Measurements from ENCODE around the gene RALGAPA2.

Gene RALGAPA2

DNA sequence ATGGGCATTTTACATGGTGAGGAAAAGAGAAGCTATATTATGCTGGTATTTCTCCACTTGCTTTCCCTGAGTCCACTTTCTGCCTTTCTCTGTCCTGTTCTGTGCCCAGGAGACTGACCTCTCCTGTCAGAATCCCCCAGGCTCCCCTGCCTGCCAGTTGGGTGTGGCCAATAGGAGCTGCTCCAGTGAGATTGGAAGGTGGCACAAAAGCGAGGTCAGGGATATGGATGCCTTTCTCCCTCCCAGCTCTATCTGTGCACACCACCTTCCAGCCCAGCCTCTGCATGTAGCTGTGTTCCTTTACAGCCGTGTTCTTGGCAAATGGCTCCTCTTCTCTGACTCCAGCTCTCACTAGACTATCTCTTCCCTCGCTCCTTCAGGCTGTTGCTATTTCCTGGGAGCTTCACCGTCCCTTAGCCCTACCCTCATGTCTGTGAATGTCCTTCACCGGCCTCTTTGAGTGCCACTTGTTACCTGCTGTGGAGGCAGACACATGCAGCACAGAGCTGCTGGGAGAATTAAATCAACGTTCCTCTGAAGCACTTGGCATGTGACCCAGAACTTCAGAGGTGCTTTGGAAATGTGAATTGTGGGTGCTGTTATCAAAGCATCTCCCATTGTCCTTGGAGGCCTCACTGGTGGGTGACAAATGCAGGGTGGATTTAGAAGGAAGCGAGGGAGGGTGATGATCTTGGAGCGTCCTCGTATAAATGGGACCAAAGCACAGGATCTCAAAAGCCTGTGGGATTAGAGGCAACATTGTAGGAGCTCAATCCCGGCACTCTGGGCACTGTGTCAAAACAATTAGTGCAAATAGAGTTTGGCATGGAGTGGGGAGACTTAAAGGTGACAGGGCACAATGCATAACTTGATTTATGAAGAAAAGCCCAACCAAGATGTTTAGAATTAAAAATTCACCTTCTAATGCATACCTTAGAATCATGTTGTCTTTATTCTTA, 28.9 kb upstream of the RALGAPA2 start:
- H3K27ac ChIP-seq (ENCODE audit: low read depth, low read length) = no peak overlapping the region
- H3K27me3 ChIP-seq (ENCODE audit: control insufficient read depth, insufficient read depth, low read length) = no peaks in the 10 kb centered on the region

DNA sequence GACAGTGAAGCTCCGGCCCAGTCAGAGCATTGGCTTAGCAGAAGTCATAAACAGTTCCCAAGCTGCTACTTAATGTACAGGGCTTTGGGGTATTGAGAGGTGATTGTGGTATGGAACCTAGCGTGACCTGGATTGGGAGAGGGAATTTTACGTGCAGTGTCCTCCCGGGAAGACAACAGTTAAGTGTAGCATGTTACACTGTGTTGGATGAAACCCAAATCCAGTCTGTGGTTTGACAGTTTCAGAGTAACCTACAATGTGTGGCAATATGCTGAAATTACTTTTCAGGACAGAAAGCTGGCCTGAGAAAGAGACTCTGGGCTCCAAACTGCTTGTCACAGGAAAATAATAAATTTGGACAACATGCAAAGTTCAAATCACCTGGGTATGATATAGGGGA, 28.1 kb upstream of the RALGAPA2 start:
- Histone ChIP-seq H3K4me3 (ENCODE audit: low read depth, low read length) (no peak overlapping the region), H3K27me3 (ENCODE audit: control insufficient read depth, insufficient read depth, low read length) (no peaks in the 10 kb centered on the region), H3K9me3 (ENCODE audit: control insufficient read depth, insufficient read depth, low read depth, low read length) (peaks cover 4% of the 10 kb centered on the region), H3K4me1 (ENCODE audit: control insufficient read depth, insufficient read depth, low read length) (peaks cover 16% of the 10 kb centered on the region), H3K9ac (ENCODE audit: low read length) (no peak overlapping the region), H3K36me3 (ENCODE audit: control insufficient read depth, insufficient read depth, low read length) (no peaks in the 10 kb centered on the region), H3K27ac (ENCODE audit: low read depth, low read length) (no peak overlapping the region)

More for the DNA sequence above, 28.9 kb upstream of the RALGAPA2 start:
- peaks cover 5% of the 10 kb centered on the region for H3K9me3 ChIP-seq (ENCODE audit: control insufficient read depth, insufficient read depth, low read depth, low read length)
- H3K36me3 ChIP-seq (ENCODE audit: control insufficient read depth, insufficient read depth, low read length) = no peaks in the 10 kb centered on the region
- H3K4me1 ChIP-seq (ENCODE audit: control insufficient read depth, insufficient read depth, low read length) = peaks cover 16% of the 10 kb centered on the region
- no peak overlapping the region for H3K4me3 ChIP-seq (ENCODE audit: low read depth, low read length)
- no peak overlapping the region for H3K9ac ChIP-seq (ENCODE audit: low read length)

DNA sequence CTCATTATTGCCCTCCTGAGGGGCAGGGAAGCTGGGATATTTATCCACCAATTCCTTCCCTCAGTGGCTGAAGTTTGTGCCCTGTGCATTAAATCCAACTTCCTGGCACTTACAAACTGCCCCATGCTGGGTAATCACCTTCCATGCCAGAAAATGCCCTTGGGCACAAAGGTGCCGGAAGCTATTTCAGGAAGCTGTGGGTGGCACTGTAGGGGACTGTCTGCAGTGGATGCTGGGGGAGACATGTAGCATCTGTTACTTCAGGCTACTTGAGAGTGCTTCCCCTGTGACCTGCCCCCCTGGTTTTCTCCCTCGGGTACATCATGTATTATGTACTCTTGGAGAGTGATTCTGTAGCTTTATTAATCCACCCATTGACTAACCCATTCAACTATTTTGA, 24.7 kb upstream of the RALGAPA2 start:
- Histone ChIP-seq H3K27ac (ENCODE audit: low read depth, low read length) (no peak overlapping the region), H3K4me3 (ENCODE audit: low read depth, low read length) (no peak overlapping the region), H3K4me1 (ENCODE audit: control insufficient read depth, insufficient read depth, low read length) (0 out of 2 replicates have a peak, but pooled peaks cover 3% of the 10 kb centered on the region)

DNA sequence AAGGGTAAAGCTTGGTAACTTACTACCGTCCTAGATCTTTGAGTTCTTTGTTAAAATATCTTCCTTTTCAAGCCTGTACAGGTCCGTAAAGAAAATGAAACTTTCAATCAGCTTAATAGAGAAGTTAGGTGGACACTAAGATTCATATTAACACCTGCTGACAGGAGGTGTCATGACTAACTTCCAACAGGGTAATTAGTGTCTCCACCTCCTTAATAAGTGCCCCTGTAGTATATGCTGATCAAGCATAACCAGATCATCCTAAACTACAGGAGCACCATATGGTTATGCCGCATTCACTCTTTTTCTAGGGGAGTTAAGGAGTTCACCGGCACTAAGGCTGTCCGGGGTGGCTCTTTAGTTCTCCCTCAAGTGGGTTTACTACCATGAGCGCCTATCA, 23.9 kb upstream of the RALGAPA2 start:
- no peaks in the 10 kb centered on the region for H3K9me3 ChIP-seq (ENCODE audit: control insufficient read depth, insufficient read depth, low read depth, low read length)
- H3K27ac ChIP-seq (ENCODE audit: low read depth, low read length) = no peak overlapping the region
- no peak overlapping the region for H3K9ac ChIP-seq (ENCODE audit: low read length)
- no peaks in the 10 kb centered on the region for H3K36me3 ChIP-seq (ENCODE audit: control insufficient read depth, insufficient read depth, low read length)
- H3K4me3 ChIP-seq (ENCODE audit: low read depth, low read length) = no peak overlapping the region
- 0 out of 2 replicates have a peak, but pooled peaks cover 3% of the 10 kb centered on the region for H3K4me1 ChIP-seq (ENCODE audit: control insufficient read depth, insufficient read depth, low read length)
- no peaks in the 10 kb centered on the region for H3K27me3 ChIP-seq (ENCODE audit: control insufficient read depth, insufficient read depth, low read length)

More for the DNA sequence above, 24.7 kb upstream of the RALGAPA2 start:
- no peak overlapping the region for H3K9ac ChIP-seq (ENCODE audit: low read length)
- H3K9me3 ChIP-seq (ENCODE audit: control insufficient read depth, insufficient read depth, low read depth, low read length) = no peaks in the 10 kb centered on the region
- H3K27me3 ChIP-seq (ENCODE audit: control insufficient read depth, insufficient read depth, low read length) = no peaks in the 10 kb centered on the region
- H3K36me3 ChIP-seq (ENCODE audit: control insufficient read depth, insufficient read depth, low read length) = no peaks in the 10 kb centered on the region

DNA sequence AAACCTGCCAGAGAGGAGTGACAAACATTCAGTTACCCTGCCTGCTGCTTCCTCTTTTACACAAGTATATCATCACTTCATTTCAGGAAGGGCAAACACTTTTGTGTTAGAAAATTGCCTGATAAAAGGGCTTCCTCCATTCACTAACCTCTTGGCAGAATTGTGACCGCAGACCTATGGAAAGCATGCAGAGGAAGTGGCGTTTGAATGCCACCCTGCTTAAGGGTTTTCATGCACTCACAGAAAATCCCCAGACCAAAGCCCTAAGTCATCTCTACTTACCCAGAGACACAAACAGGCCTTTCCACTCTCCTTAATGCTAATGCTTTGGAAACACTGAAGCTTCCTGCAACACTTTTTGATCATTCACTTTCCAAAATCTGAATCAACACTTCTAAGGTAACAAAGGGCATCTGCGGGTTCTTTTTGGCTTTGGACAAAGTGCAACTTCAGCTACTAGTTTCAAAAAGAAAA, 22.1 kb upstream of the RALGAPA2 start:
- Histone ChIP-seq H3K9ac (ENCODE audit: low read length) (no peak overlapping the region), H3K27me3 (ENCODE audit: control insufficient read depth, insufficient read depth, low read length) (no peaks in the 10 kb centered on the region), H3K4me3 (ENCODE audit: low read depth, low read length) (no peak overlapping the region), H3K27ac (ENCODE audit: low read depth, low read length) (no peak overlapping the region), H3K9me3 (ENCODE audit: control insufficient read depth, insufficient read depth, low read depth, low read length) (no peaks in the 10 kb centered on the region), H3K36me3 (ENCODE audit: control insufficient read depth, insufficient read depth, low read length) (no peaks in the 10 kb centered on the region), H3K4me1 (ENCODE audit: control insufficient read depth, insufficient read depth, low read length) (0 out of 2 replicates have a peak, but pooled peaks cover 3% of the 10 kb centered on the region)

DNA sequence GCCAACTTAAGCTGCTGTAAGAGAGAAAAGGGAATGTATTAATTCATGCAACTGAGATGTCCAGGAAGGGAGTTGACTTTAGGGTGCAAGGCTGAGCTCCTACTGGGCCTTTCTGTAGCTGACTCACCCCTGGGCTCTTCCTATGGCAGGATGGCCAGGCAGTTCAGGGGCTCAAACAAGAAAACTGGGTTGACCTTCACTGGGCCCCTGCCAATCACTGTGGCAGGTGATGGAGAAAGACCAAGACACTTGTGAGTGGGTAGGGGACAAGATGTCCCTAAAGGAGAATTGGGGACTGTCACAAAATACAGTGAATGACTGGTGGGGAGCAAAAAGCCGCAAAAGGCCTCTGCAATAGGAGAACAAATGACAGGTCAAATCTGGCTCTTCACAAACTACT, 21.5 kb upstream of the RALGAPA2 start:
- Histone ChIP-seq H3K9ac (ENCODE audit: low read length) (no peak overlapping the region), H3K27ac (ENCODE audit: low read depth, low read length) (no peak overlapping the region), H3K4me3 (ENCODE audit: low read depth, low read length) (no peak overlapping the region), H3K9me3 (ENCODE audit: control insufficient read depth, insufficient read depth, low read depth, low read length) (no peaks in the 10 kb centered on the region), H3K27me3 (ENCODE audit: control insufficient read depth, insufficient read depth, low read length) (no peaks in the 10 kb centered on the region), H3K4me1 (ENCODE audit: control insufficient read depth, insufficient read depth, low read length) (0 out of 2 replicates have a peak, but pooled peaks cover 3% of the 10 kb centered on the region), H3K36me3 (ENCODE audit: control insufficient read depth, insufficient read depth, low read length) (no peaks in the 10 kb centered on the region)

DNA sequence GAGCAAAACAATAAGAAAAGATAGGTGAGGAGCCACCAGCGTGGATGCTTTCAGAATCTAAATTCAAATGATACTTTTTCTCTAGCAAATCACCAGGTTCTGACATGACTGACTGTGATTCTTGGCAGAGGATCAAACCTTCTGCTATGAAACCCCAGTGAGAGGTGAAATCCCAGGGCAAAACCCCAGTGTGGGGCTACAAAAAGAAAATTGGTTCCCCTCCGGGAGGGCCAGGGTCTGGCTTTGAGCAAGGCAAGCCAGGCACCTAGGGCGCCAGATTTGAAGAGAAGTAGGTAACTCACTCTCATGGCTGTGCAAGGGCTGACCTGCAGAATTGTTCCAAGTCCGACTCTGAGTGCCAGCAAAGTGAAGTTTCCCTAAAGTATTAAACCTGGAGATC, 20.2 kb upstream of the RALGAPA2 start:
- Histone ChIP-seq H3K9me3 (ENCODE audit: control insufficient read depth, insufficient read depth, low read depth, low read length) (no peaks in the 10 kb centered on the region), H3K36me3 (ENCODE audit: control insufficient read depth, insufficient read depth, low read length) (no peaks in the 10 kb centered on the region), H3K9ac (ENCODE audit: low read length) (no peak overlapping the region), H3K27me3 (ENCODE audit: control insufficient read depth, insufficient read depth, low read length) (no peaks in the 10 kb centered on the region), H3K4me1 (ENCODE audit: control insufficient read depth, insufficient read depth, low read length) (0 out of 2 replicates have a peak, but pooled peaks cover 3% of the 10 kb centered on the region), H3K27ac (ENCODE audit: low read depth, low read length) (no peak overlapping the region), H3K4me3 (ENCODE audit: low read depth, low read length) (no peak overlapping the region)

DNA sequence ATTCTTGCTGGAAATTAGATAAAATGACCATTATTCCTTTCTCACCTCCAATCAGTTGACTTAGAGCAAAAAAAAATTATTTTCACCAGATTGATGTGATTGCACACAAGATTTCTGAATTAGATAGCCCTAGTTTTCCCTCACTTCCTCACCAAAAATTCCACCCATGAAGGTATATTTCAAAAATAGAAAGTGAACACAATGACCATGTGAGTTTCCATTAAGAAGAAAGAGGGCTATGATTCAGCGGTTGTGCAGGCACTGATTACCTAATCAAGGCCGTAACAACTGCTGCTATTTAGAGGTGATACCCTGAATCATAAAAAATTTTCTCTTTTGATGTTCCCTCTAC, 19.5 kb upstream of the RALGAPA2 start:
- H3K4me3 ChIP-seq (ENCODE audit: low read depth, low read length) = no peak overlapping the region
- H3K27me3 ChIP-seq (ENCODE audit: control insufficient read depth, insufficient read depth, low read length) = no peaks in the 10 kb centered on the region
- no peaks in the 10 kb centered on the region for H3K9me3 ChIP-seq (ENCODE audit: control insufficient read depth, insufficient read depth, low read depth, low read length)
- no peaks in the 10 kb centered on the region for H3K36me3 ChIP-seq (ENCODE audit: control insufficient read depth, insufficient read depth, low read length)
- no peak overlapping the region for H3K9ac ChIP-seq (ENCODE audit: low read length)
- 0 out of 2 replicates have a peak, but pooled peaks cover under 1% of the 10 kb centered on the region for H3K4me1 ChIP-seq (ENCODE audit: control insufficient read depth, insufficient read depth, low read length)
- no peak overlapping the region for H3K27ac ChIP-seq (ENCODE audit: low read depth, low read length)

DNA sequence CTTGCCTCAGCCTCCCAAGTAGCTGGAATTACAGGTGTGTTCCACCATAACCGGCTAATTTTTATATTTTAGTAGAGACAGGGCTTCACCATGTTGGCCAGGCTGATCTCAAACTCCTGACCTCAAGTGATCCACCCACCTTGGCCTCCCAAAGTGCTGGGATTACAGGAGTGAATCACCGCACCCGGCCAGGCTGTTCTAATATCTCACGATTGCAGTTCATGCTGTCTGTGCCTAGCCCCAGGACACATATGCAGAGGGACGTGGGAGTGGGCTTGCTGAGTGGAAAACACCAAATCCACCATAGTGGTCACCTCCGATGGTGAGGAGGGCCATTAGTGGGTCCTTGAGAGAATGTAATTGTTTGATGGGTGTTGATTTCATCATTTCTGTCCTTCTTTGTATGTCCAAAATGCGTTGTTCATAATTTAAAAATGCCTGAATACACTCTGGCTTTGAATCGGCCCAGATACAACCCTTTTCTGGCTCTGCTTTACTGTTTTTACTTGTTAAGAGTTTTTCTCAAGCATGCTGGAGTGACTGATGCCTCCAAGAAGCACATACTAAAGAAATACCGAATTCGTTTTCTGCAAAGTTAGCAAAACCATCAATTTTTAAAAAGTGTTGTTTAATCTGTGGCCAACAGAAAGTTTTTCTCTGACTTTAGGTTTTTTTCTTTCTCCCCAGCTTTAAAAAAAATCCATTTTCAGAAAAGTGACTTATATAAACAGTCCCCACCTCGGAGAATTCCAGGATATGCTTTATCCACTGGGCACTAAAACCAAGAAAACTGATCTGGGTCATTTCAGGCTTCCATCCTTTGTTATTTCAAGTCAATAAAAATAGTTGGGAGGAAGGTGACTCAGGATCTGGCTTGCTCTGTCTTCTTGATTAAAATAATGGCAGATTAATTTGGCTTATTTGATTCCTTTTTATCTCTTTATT, 18.8 kb upstream of the RALGAPA2 start:
- H3K4me1 ChIP-seq (ENCODE audit: control insufficient read depth, insufficient read depth, low read length) = no peaks in the 10 kb centered on the region
- H3K27ac ChIP-seq (ENCODE audit: low read depth, low read length) = no peak overlapping the region
- H3K4me3 ChIP-seq (ENCODE audit: low read depth, low read length) = no peak overlapping the region
- H3K9me3 ChIP-seq (ENCODE audit: control insufficient read depth, insufficient read depth, low read depth, low read length) = no peaks in the 10 kb centered on the region
- H3K27me3 ChIP-seq (ENCODE audit: control insufficient read depth, insufficient read depth, low read length) = no peaks in the 10 kb centered on the region
- H3K36me3 ChIP-seq (ENCODE audit: control insufficient read depth, insufficient read depth, low read length) = no peaks in the 10 kb centered on the region
- H3K9ac ChIP-seq (ENCODE audit: low read length) = no peak overlapping the region

DNA sequence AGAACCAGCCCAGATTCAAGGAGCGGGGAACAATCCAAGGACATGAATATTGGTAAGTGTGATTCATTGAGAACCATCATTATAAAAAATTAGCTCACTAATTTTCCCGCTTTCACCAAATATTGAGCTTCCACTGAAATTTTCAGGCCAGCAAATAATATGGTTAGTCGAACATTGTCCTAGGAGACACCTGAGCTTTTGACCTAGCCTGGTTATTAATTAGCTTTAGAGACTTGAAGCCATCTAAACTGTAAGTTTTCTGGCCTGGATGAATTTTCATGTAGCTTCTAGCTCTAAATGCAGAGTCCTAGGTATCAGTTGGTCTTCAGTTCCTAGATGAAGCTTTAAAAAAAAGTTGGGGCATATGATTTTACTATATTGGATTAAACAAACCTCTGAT, 17.1 kb upstream of the RALGAPA2 start:
- no peaks in the 10 kb centered on the region for H3K36me3 ChIP-seq (ENCODE audit: control insufficient read depth, insufficient read depth, low read length)
- no peaks in the 10 kb centered on the region for H3K27me3 ChIP-seq (ENCODE audit: control insufficient read depth, insufficient read depth, low read length)
- H3K4me1 ChIP-seq (ENCODE audit: control insufficient read depth, insufficient read depth, low read length) = no peaks in the 10 kb centered on the region
- no peak overlapping the region for H3K27ac ChIP-seq (ENCODE audit: low read depth, low read length)
- no peaks in the 10 kb centered on the region for H3K9me3 ChIP-seq (ENCODE audit: control insufficient read depth, insufficient read depth, low read depth, low read length)
- no peak overlapping the region for H3K4me3 ChIP-seq (ENCODE audit: low read depth, low read length)
- no peak overlapping the region for H3K9ac ChIP-seq (ENCODE audit: low read length)
